SU-DHL-6 (cell line): ENCODE measurements around the gene KAT6B.

Experiments
- H2AFZ ChIP-seq: fragments of 200-600 bp; sonication (generic); 2 replicates; pipeline ENCODE4 v1.6.1; 2014; ENCODE audit warnings: low read depth, mild to moderate bottlenecking, moderate library complexity, mixed read lengths, antibody characterized with exemption, low read length; ENCODE audit not compliant: severe bottlenecking
- H3F3A ChIP-seq: fragments of 200-600 bp; shearing (Covaris generic); 2 replicates; pipeline ENCODE4 v1.6.0; 2016; ENCODE audit warnings: antibody characterized with exemption, mild to moderate bottlenecking; ENCODE audit not compliant: insufficient read depth
- H3K27ac ChIP-seq: fragments of 200-600 bp; sonication (generic); 2 replicates; pipeline ENCODE4 v1.5.1; 2016; ENCODE audit warnings: low read depth, mild to moderate bottlenecking, low read length, moderate library complexity, mixed read lengths
- H3K27me3 ChIP-seq: fragments of 200-600 bp; sonication (generic), shearing (Covaris generic); 2 replicates; pipeline ENCODE4 v1.6.0; 2014; ENCODE audit warnings: mild to moderate bottlenecking, low read length
- H3K36me3 ChIP-seq: fragments of 200-600 bp; sonication (generic); 2 replicates; pipeline ENCODE4 v1.6.1; 2014; ENCODE audit warnings: mild to moderate bottlenecking, low read length, mixed read lengths
- H3K4me2 ChIP-seq: fragments of 300-600, 200-600 bp; shearing (Covaris generic), sonication (generic); 2 replicates; pipeline ENCODE4 v1.6.0; 2014; ENCODE audit warnings: low read length, low read depth, mild to moderate bottlenecking; ENCODE audit not compliant: poor library complexity, severe bottlenecking
- H3K4me3 ChIP-seq: fragments of 200-600 bp; sonication (generic); 2 replicates; pipeline ENCODE4 v1.5.1; 2014; ENCODE audit warnings: antibody characterized with exemption, low read length, mild to moderate bottlenecking, mixed read lengths; ENCODE audit not compliant: insufficient read depth, poor library complexity, severe bottlenecking
- H3K79me2 ChIP-seq: fragments of 200-600 bp; sonication (generic); 2 replicates; pipeline ENCODE4 v1.6.1; 2014; ENCODE audit warnings: mild to moderate bottlenecking, low read length, moderate library complexity; ENCODE audit not compliant: insufficient read depth
- H3K9ac ChIP-seq: fragments of 200-600 bp; sonication (generic); 2 replicates; pipeline ENCODE4 v1.7.0; 2014; ENCODE audit warnings: mild to moderate bottlenecking, low read length
- H3K9me2 ChIP-seq: fragments of 200-600 bp; sonication (generic); replicated peaks from 2 replicates; pipeline ENCODE4 v1.6.1; 2014; ENCODE audit warnings: low read length; ENCODE audit not compliant: insufficient read depth
- H3K9me3 ChIP-seq: fragments of 200-600 bp; sonication (generic); 2 replicates; pipeline ENCODE4 v1.6.1; 2014; ENCODE audit warnings: low read length, mixed read lengths; ENCODE audit not compliant: insufficient read depth
- H4K20me1 ChIP-seq: fragments of 200-600 bp; sonication (generic); 2 replicates; pipeline ENCODE4 v1.6.1; 2014; ENCODE audit warnings: low read depth, mild to moderate bottlenecking, antibody characterized with exemption, low read length, moderate library complexity, mixed read lengths
- CTCF ChIP-seq: fragments of 200-600 bp; sonication (generic); IDR thresholded peaks from one replicate; pipeline ENCODE4 v1.5.1; 2017; ENCODE audit warnings: antibody characterized with exemption, mild to moderate bottlenecking, low read length, moderate library complexity; ENCODE audit not compliant: insufficient read depth, poor library complexity, severe bottlenecking
- EZH2phosphoT487 ChIP-seq: fragments of 200-600 bp; sonication (generic), shearing (Covaris generic); conservative IDR thresholded peaks from 2 replicates; pipeline ENCODE4 v1.6.1; 2018; ENCODE audit warnings: mild to moderate bottlenecking, antibody characterized with exemption, low read length, moderate library complexity, mixed read lengths

Gene KAT6B

DNA sequence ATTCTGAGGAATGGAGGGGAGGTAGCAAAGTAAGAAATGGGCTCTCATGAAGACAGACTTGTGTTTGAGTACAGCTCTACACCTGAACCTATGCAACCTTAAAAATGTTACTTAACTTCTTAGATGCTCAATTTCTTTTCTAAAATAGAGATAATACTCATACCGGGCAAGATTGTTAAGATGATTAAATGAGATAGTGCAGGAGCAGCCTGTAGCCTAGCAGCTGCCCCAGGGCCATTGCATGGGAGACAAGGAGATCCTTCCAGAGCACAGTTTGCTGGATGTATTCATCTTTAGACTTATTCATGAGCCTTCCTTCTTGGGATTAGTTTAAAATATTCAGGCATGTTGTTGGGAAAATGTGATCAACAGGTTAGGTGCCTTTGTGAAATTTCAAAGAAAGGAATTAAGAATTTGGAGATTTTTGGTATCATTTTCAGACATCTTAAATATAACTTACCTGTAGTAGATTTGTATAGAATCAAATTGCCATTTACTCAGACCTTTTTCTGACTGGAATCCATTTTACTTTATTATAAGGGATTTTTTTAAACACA, 130.2 kb downstream of the KAT6B start:
- no peaks in the 10 kb centered on the region for H3K36me3 ChIP-seq
- H2AFZ ChIP-seq: no peak overlapping the region
- H3F3A ChIP-seq: no peaks in the 10 kb centered on the region
- H3K27me3 ChIP-seq: no peaks in the 10 kb centered on the region
- no peaks in the 10 kb centered on the region for H3K9me3 ChIP-seq
- no peak overlapping the region for H3K4me3 ChIP-seq
- H3K9ac ChIP-seq: no peak overlapping the region
- peaks cover 7% of the 10 kb centered on the region; the same call in 1 of the 2 replicates for H4K20me1 ChIP-seq
- no peaks in the 10 kb centered on the region for H3K79me2 ChIP-seq
- no peak overlapping the region for H3K27ac ChIP-seq
- TF ChIP-seq CTCF: no peak
- no peak for TF ChIP-seq EZH2phosphoT487
- no peaks in the 10 kb centered on the region for H3K9me2 ChIP-seq
- H3K4me2 ChIP-seq: no peak overlapping the region

- H2AFZ ChIP-seq: no peak overlapping the region
- peaks cover 7% of the 10 kb centered on the region; the same call in 1 of the 2 replicates for H4K20me1 ChIP-seq
- H3K27me3 ChIP-seq: no peaks in the 10 kb centered on the region
- no peaks in the 10 kb centered on the region for H3K9me3 ChIP-seq
- no peaks in the 10 kb centered on the region for H3K79me2 ChIP-seq
- H3K9ac ChIP-seq: no peak overlapping the region
- H3F3A ChIP-seq: no peaks in the 10 kb centered on the region
- H3K4me3 ChIP-seq: no peak overlapping the region
- no peaks in the 10 kb centered on the region for H3K36me3 ChIP-seq
- no peak overlapping the region for H3K27ac ChIP-seq
- no peak overlapping the region for H3K4me2 ChIP-seq
- no peaks in the 10 kb centered on the region for H3K9me2 ChIP-seq
- TF ChIP-seq CTCF: no peak
- no peak for TF ChIP-seq EZH2phosphoT487
Observed at GRCh38 chr10:74957285-74957961, 131.0 kb downstream of the KAT6B start.

DNA sequence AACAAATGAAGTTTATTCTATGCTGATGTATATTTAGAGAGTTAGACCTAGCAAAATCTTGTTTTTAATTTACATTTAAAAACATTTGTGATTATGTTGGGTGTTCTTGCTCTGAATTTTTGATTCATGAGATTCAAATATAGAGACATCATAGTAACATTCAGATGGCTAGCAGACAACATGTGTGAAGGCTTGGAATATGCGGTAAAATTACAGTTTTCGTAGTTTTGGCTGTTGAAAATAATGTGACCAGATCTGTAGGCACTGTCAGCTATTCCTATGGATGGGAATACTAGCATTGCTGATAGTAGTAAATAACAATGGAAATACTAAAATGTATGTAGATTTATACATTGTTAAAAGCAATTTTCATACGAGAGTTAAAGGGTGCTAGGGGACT, 131.9 kb downstream of the KAT6B start:
- H2AFZ ChIP-seq: no peak overlapping the region
- no peak overlapping the region for H3K27ac ChIP-seq
- no peaks in the 10 kb centered on the region for H3K36me3 ChIP-seq
- no peak overlapping the region for H3K4me2 ChIP-seq
- H3K9me3 ChIP-seq: no peaks in the 10 kb centered on the region
- TF ChIP-seq EZH2phosphoT487 (no peak), CTCF (no peak)
- no peaks in the 10 kb centered on the region for H3K9me2 ChIP-seq
- H3F3A ChIP-seq: no peaks in the 10 kb centered on the region
- H3K79me2 ChIP-seq: no peaks in the 10 kb centered on the region
- peaks cover 4% of the 10 kb centered on the region; the same call in 1 of the 2 replicates for H4K20me1 ChIP-seq
- no peak overlapping the region for H3K9ac ChIP-seq
- H3K27me3 ChIP-seq: no peaks in the 10 kb centered on the region
- no peak overlapping the region for H3K4me3 ChIP-seq
